PC-3 (cell line): ENCODE measurements around the gene CHGA.

Experiments
- EZH2 ChIP-seq: fragments of 300-600 bp; sonication (generic); IDR thresholded peaks from one replicate; pipeline ENCODE4 v1.6.1; 2017; ENCODE audit warnings: antibody characterized with exemption, mild to moderate bottlenecking, low read length; ENCODE audit not compliant: unreplicated experiment
- EZH2phosphoT487 ChIP-seq: fragments of 300-600 bp; sonication (generic); IDR thresholded peaks from 2 replicates; pipeline ENCODE4 v1.6.1; 2018; ENCODE audit warnings: mild to moderate bottlenecking, antibody characterized with exemption, low read length, borderline replicate concordance
- TF ChIP-seq, protein P1 (sequence below): fragments of 300-600 bp; sonication (generic); conservative IDR thresholded peaks from 2 replicates; pipeline ENCODE4 v1.5.1; 2017; ENCODE audit warnings: antibody characterized with exemption, low read depth, mild to moderate bottlenecking, low read length

GRCh38 chr14:92902191-92902590 is 20.8 kb upstream of the CHGA start:
- TF ChIP-seq, protein P1, sequence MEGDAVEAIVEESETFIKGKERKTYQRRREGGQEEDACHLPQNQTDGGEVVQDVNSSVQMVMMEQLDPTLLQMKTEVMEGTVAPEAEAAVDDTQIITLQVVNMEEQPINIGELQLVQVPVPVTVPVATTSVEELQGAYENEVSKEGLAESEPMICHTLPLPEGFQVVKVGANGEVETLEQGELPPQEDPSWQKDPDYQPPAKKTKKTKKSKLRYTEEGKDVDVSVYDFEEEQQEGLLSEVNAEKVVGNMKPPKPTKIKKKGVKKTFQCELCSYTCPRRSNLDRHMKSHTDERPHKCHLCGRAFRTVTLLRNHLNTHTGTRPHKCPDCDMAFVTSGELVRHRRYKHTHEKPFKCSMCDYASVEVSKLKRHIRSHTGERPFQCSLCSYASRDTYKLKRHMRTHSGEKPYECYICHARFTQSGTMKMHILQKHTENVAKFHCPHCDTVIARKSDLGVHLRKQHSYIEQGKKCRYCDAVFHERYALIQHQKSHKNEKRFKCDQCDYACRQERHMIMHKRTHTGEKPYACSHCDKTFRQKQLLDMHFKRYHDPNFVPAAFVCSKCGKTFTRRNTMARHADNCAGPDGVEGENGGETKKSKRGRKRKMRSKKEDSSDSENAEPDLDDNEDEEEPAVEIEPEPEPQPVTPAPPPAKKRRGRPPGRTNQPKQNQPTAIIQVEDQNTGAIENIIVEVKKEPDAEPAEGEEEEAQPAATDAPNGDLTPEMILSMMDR = no peak
- TF ChIP-seq EZH2 (no peak), EZH2phosphoT487 (no peak)
